ENCODE results near the gene MANEA. TPM values are rescaled to one million over a fixed set of nuclear protein-coding genes. Genes with fewer than 3 reads are reported as not detected.

The MANEA gene
- total and polyA plus RNA-seq, 10 of the 15 experiments (the other 5 are each of a cell fraction or from before 2014, with no cell fraction given): 5.8 to 19.5 (median 12.5) TPM

- TF ChIP-seq CTCF (IDR thresholded peaks at IDR 0.05 in 2 of 3, conservative IDR thresholded peaks at IDR 0.05 in 1 of 3; ENCODE audit: control insufficient read depth in 2 of 3, extremely low read depth in 1 of 3, insufficient read depth in 1 of 3, low read depth in 3 of 3, low read length in 3 of 3) (no peak), PAX5 (IDR thresholded peaks at IDR 0.05; ENCODE audit: borderline replicate concordance, low read depth, low read length) (no peak)
Measured at GRCh38 chr6:95614094-95614493, 36.8 kb downstream of the MANEA start (continued).

DNA sequence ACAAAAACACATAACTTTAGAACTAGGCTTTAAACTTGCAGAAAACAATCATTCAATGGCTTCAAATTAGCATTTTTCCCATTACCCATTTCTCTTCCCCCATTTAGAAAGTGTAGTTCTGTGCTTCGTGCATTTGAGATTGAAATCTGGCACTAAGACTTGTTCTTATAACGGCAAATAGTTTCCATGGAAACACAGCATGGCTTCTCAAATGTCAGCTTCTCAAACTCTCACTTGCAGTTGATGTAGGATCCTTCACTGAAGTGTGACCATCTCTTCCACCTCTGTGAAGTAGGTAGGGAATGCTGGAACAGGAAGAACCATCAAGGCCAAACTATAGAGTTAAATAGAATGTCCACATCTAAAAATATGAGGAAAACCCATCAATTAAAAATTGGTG lies 52.2 kb downstream of the MANEA start:
- H3K79me2 ChIP-seq (ENCODE audit: control insufficient read depth, insufficient read depth, low read length): no peaks in the 10 kb centered on the region
- no peaks in the 10 kb centered on the region for H3K27me3 ChIP-seq (replicated peaks in 1 of 2; ENCODE audit: control insufficient read depth in 2 of 2, insufficient read depth in 2 of 2, low read length in 1 of 2)
- H3K27ac ChIP-seq (ENCODE audit: control insufficient read depth, insufficient read depth): no peak overlapping the region
- RAD21 ChIA-PET (ENCODE audit: unreplicated experiment): no interaction called here
- in situ Hi-C loops (cut with MboI): no loop called here
- CTCF ChIA-PET: no interaction called here
- intact Hi-C loops (cut with micrococcal nuclease; ENCODE audit: unreplicated experiment): no loop called here
- H4K20me1 ChIP-seq (ENCODE audit: control insufficient read depth, insufficient read depth): no peaks in the 10 kb centered on the region
- H3K4me2 ChIP-seq (ENCODE audit: control insufficient read depth, insufficient read depth): no peak overlapping the region
- no peak overlapping the region for H2AFZ ChIP-seq (ENCODE audit: control insufficient read depth, low read depth, low read length)
- H3K9ac ChIP-seq (ENCODE audit: control insufficient read depth, insufficient read depth, low read length): no peak overlapping the region
- H3K4me3 ChIP-seq: no peak overlapping the region
- no peak for TF ChIP-seq LARP7 (IDR thresholded peaks at IDR 0.05)
- TF ChIP-seq SPI1 (IDR thresholded peaks at IDR 0.05; ENCODE audit: borderline replicate concordance, insufficient read depth, low read depth, low read length): no peak
- no peak for TF ChIP-seq EP300 (IDR thresholded peaks at IDR 0.05; ENCODE audit: borderline replicate concordance in 1 of 2, control insufficient read depth in 1 of 2, low read depth in 2 of 2, low read length in 2 of 2)
- TF ChIP-seq, protein P1, sequence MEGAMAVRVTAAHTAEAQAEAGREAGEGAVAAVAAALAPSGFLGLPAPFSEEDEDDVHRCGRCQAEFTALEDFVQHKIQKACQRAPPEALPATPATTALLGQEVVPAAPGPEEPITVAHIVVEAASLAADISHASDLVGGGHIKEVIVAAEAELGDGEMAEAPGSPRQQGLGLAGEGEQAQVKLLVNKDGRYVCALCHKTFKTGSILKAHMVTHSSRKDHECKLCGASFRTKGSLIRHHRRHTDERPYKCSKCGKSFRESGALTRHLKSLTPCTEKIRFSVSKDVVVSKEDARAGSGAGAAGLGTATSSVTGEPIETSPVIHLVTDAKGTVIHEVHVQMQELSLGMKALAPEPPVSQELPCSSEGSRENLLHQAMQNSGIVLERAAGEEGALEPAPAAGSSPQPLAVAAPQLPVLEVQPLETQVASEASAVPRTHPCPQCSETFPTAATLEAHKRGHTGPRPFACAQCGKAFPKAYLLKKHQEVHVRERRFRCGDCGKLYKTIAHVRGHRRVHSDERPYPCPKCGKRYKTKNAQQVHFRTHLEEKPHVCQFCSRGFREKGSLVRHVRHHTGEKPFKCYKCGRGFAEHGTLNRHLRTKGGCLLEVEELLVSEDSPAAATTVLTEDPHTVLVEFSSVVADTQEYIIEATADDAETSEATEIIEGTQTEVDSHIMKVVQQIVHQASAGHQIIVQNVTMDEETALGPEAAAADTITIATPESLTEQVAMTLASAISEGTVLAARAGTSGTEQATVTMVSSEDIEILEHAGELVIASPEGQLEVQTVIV (IDR thresholded peaks at IDR 0.05; ENCODE audit: borderline replicate concordance, partially characterized antibody): no peak
- TF ChIP-seq MEF2B (IDR thresholded peaks at IDR 0.05; ENCODE audit: partially characterized antibody, poor library complexity, severe bottlenecking): no peak
- no peak for DNase-seq (ENCODE audit: low read depth, low spot score)
- no peak for FAIRE-seq
- BruUV-seq (replicated peaks): no TSS peak
- SMC1A ChIA-PET (ENCODE audit: uncharacterized antibody, unreplicated experiment): no interaction called here
- 12% methylated on average over 2 of the region's 2 CpGs for WGBS (ENCODE audit: insufficient coverage, insufficient replicate concordance, low lambda C conversion rate, missing lambda C conversion rate)
- H3K4me1 ChIP-seq (ENCODE audit: control insufficient read depth, insufficient read depth, low read length): no peaks in the 10 kb centered on the region
- H3K9me3 ChIP-seq (replicated peaks; ENCODE audit: control insufficient read depth, insufficient read depth, low read length): no peaks in the 10 kb centered on the region; the same call in 2 of the 3 replicates
- POLR2A ChIA-PET: no interaction called here
- no peaks in the 10 kb centered on the region for H3K36me3 ChIP-seq (ENCODE audit: control insufficient read depth in 2 of 2, insufficient read depth in 2 of 2, low read length in 1 of 2)
- ATAC-seq: no peak
